ENCODE data around the gene RGL3. TPM values are rescaled to one million over a fixed set of nuclear protein-coding genes. Genes with fewer than 3 reads are reported as not detected.
A peak's percentile ranks its signal among the peaks of the same experiment; 100 is the strongest.

RGL3 gene
- total and polyA plus RNA-seq, 9 of the 15 experiments (the other 6 are each of a cell fraction or from before 2014, with no cell fraction given) = 0.12 to 0.61 (median 0.32) TPM; not detected in 4

GRCh38 chr19:11355160-11356073 lies 63.7 kb downstream of the RGL3 start, which contains the start of gene PLPPR2 (continued):
- no peak for TF ChIP-seq NR0B1 (IDR thresholded peaks at IDR 0.05; ENCODE audit: partially characterized antibody)
- no peak for TF ChIP-seq MECOM (CRISPR knock-in tag; IDR thresholded peaks at IDR 0.05)
- TF ChIP-seq E2F8 (IDR thresholded peaks at IDR 0.05; ENCODE audit: low read depth, partially characterized antibody) = no peak
- TF ChIP-seq ZFP91 (CRISPR knock-in tag; IDR thresholded peaks at IDR 0.05) = no peak; the same call in 1 of the 2 replicates
- TF ChIP-seq PCBP2 (IDR thresholded peaks at IDR 0.05; ENCODE audit: low read depth, low read length, poor library complexity, severe bottlenecking) = no peak
- no peak for TF ChIP-seq RERE (CRISPR knock-in tag; IDR thresholded peaks at IDR 0.05; ENCODE audit: borderline replicate concordance)
- peak; percentile 54 for TF ChIP-seq ARID1B (IDR thresholded peaks at IDR 0.05)
- no peak for TF ChIP-seq YBX1 (IDR thresholded peaks at IDR 0.05)
- no peak for TF ChIP-seq BRCA1 (IDR thresholded peaks at IDR 0.05)
- no peak for TF ChIP-seq BRCA1 (CRISPR knock-in tag; IDR thresholded peaks at IDR 0.05)
- TF ChIP-seq MAFK (IDR thresholded peaks at IDR 0.05; ENCODE audit: low read length) = no peak
- TF ChIP-seq ZNF507 (tag; conservative IDR thresholded peaks at IDR 0.05) = no peak
- TF ChIP-seq ZNF830 (CRISPR knock-in tag; IDR thresholded peaks at IDR 0.05) = no peak
- TF ChIP-seq ZNF77 (CRISPR knock-in tag; IDR thresholded peaks at IDR 0.05) = no peak
